GM21723 (cell line): ENCODE results near the gene HDGF.

Experiments used
- ATAC-seq: cut with Tn5 transposase; IDR thresholded peaks from one replicate; pipeline ENCODE4 v1.9.1; 2021; ENCODE audit warnings: mild to moderate bottlenecking, moderate library complexity; ENCODE audit not compliant: unreplicated experiment

HDGF gene

DNA sequence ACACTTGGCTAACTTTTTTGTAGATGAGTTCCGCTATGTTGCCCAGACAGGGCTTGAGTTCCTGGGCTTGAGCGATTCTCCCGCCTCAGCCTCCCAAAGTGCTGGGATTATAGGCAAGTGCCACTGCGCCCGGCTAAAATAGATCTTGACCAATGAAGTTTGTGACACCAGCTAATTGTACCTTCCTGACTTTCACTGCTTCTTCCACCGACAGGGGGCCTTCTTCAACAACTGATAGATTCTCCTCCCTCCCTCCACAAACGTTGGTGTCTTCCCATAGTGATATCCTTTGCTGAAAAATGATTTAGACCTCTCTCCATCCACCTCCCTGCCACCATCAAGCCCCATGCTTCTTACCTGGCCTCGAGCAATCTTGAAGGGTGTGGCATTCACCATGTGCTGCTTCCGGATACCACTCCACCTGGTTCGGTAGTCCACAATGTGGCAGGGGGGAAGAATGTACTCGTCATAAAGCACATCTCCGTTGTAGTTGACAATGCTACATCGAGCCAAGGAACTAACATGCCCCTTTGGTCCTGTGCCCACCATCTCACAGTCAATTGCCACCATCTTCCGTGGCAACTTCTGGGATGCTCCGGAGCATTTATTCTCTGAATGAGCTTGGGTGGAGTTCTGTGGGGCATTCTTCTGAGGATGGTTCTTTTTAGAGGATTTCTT lies 24.8 kb downstream of the HDGF start:
- no peak for ATAC-seq

DNA sequence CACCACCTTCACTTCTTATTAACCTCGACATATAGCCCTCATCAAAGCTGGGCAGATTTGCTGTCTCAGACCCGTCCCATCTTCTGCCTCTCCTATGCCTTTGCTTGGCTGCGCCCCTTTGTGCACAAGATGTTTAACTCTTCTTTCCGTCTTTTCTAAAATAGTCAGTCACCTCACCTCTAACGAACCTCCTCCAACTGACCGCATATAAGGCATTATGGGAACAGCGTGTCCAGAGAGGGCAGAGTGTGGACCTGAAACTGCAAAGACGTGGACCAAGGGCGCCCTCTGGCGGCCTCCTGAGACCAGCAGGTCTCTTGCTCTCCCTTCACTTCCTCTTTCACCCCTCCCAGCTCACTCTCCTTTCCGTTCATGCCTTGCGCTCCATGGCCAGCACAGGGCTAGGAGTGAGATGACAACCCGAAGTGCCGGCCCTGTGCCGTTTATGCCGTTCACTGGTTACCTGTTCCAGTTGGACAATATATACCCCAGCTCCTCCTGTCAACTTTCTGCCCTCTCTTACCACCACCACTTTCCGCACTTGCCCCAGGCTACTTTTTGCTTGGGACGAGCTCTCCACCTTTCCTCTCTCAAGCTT lies 25.7 kb downstream of the HDGF start:
- ATAC-seq, result peak; percentile 42

DNA sequence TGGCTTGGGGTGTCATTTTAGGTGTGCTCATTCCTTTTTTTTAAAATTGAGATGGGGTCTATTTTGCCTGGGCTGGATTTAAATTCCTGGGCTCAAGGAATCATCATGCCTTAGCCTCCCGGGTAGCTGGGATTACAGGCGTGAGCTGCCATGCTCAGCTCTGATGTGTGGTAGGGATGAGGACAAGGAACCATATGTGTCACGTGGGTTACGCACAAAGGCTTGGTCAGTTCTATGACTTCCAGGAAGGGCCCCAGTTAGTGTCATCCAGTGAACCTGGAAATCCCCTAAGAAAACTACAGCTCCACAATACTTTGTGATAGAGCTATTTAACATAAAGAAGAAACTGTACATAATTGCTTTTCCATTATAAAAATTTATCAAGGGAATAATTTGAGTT lies 29.9 kb downstream of the HDGF start:
- ATAC-seq, result no peak

DNA sequence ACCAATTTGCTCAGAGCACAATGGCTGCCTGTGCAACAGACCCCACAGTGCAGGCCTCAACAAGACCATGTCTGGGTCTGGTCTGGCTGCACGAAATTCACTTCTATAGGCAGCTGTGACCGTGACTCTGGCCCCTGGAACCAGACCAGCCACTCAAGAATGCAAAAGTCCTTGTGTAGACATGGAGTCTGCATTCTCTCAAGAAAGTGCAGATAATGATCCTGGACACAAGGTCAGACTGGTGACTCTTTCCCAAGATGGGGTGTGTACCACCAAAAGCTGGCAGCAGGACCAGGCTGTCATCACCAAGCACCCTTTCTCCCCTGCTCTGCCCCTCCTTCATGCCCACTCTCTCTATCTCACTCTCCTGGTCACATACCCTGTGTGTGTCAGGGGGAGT lies 30.3 kb downstream of the HDGF start:
- ATAC-seq, result no peak

DNA sequence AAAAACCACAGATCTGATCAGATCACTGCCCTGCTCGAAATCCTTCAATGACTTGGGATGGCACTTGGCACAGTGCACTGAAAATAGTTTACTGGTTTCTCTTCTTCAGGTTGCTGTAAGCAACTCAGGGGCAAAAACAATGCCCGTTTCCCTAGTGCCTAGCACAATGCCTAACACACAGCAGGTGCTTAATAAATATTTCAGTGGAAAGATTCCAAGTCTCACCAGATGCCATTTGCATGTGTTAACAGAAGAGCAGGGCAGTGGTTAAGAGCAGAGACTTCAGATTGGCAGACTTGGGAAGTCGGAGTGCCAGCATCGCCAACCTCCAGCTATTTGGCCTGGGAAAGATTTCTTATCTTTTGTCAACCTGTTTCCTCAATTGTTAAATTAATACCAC lies 34.1 kb downstream of the HDGF start:
- no peak for ATAC-seq

DNA sequence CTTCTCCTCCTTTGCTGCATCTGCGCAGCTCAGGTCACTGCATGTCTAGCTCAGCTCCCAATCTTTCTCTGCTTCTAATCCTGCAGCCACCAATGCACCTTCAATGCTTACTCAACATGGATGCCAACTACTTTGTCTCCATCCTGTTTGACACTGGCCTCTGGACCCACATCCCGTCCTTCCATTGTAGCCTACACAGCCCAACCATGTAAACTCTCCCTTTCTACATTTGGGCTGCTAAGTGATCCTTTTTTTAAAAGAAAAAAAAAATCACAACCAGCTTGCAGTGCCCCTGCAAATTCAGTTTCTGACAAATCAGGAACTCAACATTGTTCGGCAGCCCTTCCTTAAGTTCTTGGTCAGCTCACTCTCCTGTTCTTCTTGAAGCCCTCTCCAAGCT lies 36.6 kb downstream of the HDGF start:
- no peak for ATAC-seq

DNA sequence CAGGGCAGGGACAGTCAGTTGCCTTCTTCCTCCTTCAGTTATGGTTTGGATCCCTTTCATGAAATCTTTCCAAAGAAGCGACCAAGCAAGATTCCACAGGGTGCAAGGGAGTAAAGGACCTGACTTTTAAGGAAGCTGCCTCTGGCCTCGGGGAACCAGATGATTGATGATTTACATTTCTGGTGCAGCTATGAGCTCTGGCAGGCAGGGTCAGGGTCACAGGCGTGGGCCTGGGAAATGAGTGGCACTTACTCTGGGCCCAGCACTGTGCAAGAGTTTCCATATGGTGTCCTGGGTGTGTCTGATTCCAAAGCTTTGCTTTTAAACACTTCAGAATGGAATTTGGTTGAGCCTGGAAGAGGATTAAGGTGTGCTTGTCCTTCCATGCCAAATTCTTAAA lies 38.8 kb downstream of the HDGF start:
- no peak for ATAC-seq

DNA sequence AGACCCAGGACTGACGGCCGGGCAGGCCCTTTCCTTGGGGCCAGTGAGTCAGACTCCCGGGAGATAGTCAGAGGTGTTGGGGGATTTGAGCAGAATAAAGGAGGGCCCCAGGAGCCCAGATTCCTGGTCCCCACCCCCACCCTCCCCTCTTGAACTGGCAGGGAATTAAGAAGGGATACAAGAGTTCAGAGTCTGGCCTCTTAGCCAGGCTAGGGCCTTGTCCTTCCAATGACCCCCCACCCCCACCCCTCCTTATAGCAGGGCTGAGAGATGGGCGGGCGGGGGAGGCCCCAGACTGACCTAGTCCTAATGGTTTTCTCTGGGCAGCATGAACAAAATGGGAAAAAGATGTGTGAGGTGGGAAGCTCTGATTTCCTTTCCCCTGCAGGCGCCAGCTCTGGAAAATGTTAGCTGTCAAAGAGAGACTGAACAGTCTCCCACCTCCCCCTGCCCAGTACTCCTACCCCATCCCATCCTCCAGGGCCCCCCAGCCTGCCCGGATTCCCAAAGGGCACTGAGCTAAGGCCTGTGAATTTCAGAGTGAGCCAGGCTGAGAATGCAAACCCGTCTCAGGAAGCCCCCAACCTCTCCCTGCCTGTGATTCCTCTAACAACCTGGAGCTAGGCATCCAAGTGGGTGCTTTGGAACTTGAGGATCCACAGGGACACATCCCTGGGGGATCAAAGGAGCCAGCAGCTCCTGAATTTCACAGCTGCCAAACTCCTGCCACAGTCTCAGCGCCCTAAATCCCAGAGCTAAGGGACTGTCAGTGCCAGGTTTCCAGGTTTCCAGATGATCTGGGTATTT lies 40.3 kb downstream of the HDGF start:
- no peak for ATAC-seq

DNA sequence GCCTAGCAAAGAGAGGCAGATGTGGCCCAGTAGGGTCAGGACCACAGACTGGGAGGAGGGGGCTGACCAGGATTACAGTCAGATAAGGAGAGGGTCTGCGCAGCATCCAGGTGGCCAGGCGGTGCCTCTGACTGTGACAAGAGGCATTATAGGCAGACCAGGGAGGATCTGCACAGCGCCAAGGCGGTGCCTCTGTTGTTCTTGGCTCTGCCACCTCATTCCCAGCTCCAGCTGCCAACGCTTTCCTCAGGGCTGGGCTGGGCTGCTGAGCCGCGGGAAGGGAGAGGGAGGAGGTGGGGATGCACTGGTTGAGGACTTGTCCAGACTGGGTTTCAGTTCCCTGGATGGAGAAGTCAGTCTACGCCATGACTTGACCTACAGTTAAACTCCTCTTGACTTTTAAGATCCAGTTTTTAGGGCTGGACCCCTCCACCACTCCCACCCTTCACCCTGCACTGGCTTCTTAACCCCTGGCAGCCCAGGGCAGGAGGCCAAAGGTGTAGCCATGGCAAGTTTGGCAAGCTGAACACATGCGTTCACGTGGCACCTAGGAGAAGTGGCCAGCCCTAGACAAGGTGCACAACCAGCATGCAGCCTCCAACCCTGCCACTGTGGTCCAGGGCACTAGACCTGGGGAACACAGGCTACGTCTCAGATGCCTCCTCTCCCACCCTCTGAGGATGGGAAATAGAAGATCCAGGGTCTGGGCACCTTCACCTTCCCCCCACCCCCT lies 41.6 kb downstream of the HDGF start:
- ATAC-seq, result no peak

DNA sequence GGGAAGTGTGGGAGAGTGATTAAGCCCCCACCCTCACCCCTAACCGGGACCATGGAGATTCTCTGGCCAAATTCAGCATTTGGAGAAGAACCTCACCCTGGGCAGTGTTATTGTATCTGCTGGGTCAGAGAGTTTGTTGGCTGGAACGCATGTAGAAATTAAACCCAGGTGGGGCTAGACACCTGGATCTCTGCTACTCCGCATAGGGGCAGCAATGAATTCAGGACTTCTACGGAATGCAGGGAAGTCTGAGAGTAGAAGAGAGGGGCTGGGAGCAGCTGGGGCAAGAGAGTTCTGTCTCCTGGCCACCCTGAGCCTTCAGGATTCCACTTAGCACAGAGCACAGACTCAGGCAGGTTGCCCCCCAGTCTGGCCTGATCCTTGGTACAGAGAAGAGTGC lies 42.4 kb downstream of the HDGF start:
- no peak for ATAC-seq

DNA sequence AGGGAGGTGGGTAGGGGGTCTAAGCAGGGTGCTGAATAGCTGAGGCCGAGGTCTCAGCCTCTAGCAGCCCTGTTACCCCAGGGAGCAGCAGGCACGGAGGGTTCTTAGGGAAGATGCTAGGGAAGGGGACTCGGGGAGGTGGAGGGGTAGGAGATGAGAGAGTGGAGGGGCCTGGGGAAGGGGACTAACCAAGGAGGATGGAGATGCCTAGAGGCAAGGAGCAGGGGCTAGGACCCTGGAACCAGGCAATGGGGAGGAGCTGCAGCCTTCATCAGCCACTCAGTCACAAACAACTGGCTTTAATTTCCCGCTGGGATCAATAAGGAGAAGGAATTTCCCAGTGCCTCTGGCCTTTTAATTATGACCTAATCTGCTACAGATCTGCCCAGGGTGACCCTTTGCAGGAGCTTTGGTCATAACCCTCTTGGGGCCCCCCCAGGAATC lies 43.2 kb downstream of the HDGF start:
- ATAC-seq, result no peak

DNA sequence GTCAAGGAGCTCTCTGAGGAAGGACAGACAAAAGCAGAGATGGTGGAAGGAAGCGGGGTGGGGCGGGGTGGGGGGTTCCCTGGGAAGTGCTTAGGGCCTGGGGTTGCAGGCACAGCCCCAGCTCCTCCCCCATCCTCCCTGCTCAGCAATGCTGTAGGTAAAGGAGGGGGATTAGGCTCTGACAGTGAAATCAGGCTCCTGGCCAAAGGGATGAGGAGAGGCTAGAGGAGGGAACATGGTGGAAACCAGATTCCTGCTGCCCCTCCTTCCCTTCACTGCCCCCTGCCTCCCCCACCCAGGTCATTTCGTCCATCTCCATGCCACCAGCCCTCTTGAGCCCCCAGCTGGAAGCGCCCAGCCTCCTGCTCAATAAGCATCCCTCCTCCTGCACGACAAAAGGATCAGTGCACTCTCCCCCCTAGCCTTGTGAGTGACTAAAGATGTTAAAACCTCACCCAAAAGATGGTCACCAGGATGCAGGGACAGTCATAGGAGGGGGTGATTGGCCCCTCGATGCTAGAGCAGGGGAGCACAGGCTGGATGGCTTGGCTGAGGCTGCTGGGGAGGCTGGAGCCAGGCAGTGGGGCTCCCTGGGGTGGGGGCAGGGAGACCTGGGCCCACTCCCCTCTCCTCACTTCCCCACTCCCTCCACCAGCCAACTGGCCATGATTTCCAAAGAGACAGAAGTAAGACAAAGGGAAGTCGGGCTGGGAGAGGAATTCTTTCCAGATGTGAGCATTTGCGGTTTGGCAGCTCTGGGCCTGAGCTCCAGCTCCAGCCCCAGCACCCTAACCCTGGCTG lies 43.9 kb downstream of the HDGF start:
- ATAC-seq, result no peak

DNA sequence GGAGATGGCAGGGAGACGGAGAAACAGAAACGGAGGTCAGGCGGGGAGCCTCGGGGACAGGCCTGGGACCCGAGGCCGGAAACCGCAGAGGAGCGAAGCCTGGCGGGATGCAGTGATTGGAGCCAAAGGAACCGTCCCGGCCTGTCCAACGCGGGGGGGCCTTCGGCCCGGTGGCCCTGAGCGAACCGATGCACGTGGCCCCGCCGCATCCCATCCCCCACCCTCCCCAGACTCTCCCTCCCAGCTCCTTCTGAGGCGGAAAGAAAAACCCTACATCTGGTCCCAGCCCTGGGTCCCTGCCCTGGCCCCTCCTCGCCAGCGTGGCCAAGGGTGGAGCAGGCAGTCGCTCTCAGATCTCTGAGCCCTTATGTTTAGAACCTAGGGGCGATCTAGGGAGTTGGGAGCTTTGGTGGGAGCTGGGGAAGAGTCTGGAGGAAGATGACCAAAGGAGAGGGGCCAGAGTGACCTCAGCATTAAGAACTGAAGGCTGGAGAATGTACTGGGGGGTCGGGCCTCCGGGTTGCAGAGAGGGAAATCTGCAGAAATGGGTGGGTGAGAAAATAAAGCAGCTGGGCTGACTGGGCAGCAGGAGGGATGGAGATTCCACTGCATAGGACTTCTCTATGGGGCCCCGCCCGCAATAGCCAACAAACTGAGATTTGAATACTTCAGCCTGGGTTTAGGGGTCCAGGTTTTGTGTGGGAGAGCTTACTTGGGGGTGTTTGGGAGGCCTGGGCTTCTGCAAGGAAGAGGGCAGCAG lies 44.6 kb downstream of the HDGF start:
- no peak for ATAC-seq

DNA sequence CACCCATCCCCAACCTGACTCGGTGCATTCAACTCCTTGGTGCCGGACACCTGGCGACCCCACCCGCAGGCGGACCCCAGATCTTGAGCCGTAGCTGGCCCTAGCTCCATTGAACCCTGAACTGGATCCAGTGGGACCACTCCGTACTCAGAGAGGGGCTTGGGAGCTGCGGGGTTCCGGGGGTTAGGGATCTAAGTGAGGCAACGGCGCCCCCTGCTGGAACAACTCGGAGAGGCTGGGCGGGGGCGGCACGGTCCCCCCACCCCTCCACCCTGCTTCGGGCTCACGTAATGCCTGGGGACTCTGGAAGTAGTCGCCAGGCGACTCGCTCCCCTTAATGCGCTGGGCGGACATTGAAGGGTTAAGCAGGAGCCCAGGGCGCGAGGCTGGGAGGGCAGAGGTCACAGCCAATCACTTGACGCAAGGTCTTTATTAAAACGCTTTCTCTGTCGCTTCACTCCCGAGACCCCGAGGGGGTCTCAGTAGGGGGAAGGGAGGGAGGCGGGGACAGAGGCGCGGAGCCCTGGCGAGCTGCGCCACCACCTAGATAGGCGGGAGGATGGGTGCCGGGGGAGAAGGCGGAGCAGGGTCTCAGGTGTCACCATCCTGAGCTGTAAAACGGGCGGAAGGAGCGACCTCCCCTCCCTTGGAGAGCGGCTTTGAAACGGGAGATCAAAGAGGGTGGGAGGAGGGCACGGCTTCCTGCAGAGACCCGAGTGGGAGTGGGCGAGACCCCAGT lies 45.4 kb downstream of the HDGF start:
- ATAC-seq, result no peak

DNA sequence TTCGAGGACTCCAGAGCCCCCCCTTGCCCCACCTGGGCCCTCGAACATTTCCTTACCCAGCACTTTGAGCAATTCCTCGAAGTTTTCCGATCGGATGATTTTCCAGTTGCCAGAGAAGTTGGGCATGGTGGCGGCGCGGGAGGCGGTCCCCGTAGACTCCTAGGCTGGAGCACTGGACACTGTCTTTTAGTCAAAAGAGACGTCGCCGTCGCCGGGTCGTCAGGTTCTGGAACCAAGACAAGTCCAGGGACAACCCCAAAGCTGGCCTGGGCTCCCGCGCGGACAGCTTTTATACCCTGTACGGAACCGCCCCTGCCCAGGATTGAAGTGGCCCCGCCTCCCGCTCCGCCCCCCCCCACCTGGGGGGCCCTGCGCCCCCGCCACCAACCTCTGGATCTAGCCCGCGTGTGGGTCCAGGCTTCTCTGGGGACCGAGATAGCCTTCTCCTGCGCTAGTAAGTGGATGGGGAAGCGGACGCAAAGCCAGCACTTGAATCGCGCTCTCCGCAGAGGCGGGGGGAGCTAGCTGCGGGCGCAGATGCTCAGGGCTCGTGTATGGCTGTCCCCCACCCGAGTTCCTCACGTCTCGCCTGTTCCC lies 46.1 kb downstream of the HDGF start, which contains the start of gene CRABP2:
Gene CRABP2, minus strand, starts transcription at position 263 of the 597 bp plus-strand sequence. Its CDS starts 137 bp downstream, at position 126.
- no peak for ATAC-seq

DNA sequence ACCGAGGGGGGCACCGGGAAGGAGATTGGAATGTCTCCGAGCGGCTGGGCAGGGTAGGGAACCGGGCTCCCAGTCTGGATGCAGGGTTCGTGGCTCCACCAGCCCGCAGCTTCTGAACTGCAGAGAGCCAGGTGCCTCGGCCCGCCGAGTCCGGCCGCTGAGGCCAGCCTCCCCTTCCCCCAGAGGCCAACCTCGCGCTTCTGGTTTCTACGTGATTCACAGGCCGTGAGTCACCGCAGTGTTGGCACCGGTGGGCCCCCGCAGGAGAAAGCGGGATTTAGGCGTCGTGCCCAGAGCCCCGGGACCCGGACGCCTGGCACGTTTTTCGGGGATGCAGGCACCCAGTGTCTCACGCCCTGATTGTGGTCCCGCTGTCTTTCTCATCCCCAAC lies 46.5 kb downstream of the HDGF start:
- ATAC-seq, result no peak

DNA sequence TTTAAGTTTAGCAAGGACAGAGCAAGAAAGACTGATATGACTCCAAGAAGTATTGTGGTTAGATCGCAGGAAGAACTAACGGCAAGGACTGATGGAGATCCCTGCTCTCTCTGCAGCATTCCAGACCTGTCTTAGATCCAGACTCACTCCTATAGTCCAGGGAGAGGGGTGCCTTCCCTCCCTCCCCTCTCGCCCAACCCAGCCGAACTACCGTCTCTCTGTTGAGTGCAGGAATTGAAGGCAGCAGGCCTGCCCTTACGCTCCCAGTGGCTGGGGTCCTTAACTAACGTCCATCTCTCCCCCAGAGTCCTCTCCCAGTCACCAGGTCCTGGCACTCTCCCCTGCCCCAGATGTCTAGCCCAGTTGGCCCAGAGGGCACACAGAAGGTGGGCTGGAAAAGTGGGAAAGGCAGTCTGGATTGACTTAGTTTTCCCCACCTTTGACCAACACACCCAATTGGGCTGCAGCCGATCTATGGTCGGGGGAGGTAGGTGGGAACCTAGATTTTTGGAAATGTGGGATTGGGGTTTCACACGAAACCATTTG lies 47.2 kb downstream of the HDGF start:
- no peak for ATAC-seq

DNA sequence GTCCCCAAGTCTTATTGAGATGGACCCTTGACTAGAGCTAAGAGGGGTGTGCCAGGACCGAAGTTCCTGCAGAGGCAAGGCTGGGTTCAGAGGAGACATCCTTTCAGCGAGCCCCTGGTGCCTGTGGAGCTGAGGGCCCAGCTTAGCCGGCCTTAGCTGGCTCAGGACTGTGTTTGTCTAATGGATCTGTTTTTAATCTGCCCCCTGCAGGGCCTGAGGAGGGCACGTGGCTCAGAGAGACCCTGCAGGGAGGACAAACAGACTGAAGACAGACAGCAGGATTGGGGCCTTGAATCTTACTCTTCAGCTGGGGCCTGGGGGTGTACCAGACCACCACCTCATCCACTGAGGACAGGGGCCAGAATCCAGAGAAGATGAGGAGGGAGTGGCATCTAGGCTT lies 47.7 kb downstream of the HDGF start:
- ATAC-seq, result no peak
